HG02970 (cell line): ENCODE measurements around the gene RASEF.

ENCODE experiments used
- ATAC-seq: cut with Tn5 transposase; IDR thresholded peaks from one replicate; pipeline ENCODE4 v1.9.1; 2021; ENCODE audit warnings: mild to moderate bottlenecking, moderate library complexity, moderate number of reproducible peaks; ENCODE audit not compliant: unreplicated experiment, low FRiP score

RASEF gene

DNA sequence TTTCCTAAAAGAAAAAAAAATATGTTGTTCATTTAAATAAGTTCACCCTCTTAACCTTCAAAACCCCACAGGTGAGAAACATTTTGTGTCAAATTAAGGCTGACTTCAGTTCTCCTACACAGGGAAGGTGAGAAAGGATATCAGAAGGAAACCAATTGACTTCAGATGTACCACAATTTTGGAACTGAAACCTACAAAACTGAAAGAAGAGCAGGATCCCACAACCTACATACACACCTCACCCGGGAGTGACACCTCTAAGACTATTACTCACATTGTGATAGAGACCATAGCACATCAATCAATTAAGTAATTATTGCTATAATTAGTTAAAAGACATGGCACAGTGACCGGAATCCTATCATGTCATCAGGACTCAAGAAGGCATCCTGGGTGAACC is 47.0 kb downstream of the RASEF start:
- ATAC-seq = no peak

DNA sequence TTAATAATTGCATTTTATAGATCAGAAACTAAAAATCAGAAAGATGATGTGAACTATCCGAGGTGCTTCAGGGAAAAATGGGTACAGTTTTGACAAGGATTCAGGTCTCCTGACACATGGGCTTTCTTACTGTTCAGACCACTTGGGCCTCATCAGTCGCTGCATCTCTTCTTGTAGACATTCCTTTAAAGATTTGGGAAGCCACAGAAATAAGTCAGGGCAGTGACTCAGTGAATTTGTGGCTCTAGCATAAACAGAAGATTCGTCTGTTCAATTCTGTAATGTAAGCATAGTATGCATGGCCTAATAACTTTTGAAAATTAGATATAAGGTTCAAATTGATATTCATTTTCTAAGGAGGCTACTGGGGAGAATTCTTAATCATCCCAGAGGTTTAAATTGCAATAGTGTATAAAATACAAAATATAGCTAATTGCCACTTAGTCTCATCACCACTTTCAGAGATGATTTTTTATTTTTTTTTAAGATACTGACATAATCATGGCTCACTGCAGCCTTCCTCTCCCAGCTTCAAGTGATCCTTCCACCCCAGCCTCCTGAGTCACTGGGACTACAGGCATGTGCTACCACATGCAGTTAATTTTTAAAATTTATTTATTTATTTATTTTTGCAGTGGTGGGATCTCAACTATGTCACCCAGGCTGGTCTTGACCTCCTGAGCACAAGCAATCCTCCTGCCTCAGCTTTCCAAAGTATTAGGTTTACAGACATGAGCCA is 48.9 kb downstream of the RASEF start:
- ATAC-seq = no peak

DNA sequence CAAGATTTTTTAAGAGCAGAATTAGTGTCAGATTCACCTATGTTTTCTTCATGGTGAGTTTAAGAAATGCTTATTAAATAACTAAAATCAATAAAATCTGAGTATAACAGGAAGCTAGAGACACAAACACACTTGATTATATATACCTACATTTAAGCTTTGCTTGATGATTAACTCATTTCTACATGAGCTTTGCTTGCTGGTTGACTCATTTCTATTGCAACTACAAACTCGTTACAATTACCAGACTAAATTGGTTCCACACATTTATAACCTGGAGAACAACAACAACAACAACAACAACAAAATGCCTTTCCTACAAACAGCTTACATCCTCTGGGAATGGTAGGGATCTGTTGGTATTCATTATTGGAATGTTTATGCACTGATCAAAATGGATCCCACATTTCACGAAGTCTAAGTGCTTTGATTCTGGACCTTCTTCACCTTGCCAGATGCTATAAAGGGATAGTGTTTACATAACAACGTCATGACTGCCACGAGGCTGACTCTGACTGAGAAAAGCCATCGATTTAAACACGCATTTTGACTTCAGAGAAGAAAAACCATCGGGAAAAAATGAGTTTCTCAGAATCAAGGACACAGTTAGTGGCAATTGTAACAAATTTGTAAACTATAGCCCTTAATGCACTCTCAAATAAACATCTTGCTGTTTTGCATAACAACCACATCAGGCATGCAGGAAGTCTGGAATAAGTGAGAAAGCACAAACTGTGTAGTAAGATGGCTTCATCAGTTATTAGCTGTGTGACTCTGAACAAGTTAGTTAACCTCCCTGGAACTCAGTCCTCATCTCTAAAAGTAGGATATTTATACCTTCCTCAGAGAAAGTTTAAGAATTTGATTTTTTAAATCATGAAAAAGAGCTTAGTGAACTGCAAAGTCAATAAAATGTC is 49.8 kb downstream of the RASEF start:
- ATAC-seq = no peak

DNA sequence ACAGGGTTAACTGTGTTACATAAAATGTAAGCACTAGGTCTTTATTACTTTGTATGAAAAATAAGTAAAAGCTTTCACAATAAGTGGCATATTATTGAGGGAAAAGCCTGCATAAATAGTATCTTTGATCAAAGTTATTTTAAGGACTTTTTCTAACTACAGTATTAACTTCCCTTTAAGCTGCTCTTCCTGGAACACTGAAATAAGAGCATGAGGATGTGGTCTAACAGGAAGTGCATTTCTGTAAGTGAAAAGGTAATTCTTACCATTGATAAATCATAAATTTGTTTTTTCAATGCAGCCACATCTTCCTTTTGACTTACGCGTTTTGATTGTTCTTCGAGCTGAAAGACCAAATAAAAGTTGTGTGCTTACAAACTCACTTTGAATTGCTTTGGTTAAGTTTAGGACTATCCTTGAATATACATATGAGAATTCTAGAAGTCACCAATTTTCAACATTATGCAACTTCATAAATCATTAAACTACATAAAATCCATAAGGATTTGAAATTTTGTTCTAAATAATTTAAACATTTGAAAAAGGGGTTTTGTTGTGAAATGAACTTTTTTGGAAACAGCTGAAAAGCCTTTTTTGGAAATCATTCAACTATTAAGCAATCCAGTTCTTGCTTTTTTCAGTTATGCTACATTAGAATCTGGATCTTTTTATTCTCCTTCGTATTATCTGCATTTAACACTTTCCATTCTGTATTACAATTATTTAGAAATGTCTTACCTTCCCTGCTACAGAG is 50.6 kb downstream of the RASEF start:
- no peak for ATAC-seq

DNA sequence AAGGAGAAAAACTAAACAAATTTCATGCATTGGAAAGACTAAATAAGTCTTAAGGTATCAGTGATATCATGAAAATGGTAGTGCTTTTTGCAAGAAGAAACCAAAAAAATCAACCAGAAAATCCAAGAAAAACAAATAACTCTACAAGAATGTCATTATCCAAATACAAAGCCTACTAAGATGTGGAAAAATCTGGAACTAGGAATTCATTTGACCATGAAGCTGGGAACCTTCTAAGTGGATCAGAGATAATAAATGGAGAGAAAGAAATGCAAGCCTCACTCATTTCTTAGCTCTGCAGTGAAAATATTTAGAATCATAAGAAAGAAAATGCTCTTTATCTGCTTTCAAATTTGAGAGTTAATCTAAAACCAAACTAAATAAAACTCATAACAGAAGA is 51.3 kb downstream of the RASEF start:
- no peak for ATAC-seq

DNA sequence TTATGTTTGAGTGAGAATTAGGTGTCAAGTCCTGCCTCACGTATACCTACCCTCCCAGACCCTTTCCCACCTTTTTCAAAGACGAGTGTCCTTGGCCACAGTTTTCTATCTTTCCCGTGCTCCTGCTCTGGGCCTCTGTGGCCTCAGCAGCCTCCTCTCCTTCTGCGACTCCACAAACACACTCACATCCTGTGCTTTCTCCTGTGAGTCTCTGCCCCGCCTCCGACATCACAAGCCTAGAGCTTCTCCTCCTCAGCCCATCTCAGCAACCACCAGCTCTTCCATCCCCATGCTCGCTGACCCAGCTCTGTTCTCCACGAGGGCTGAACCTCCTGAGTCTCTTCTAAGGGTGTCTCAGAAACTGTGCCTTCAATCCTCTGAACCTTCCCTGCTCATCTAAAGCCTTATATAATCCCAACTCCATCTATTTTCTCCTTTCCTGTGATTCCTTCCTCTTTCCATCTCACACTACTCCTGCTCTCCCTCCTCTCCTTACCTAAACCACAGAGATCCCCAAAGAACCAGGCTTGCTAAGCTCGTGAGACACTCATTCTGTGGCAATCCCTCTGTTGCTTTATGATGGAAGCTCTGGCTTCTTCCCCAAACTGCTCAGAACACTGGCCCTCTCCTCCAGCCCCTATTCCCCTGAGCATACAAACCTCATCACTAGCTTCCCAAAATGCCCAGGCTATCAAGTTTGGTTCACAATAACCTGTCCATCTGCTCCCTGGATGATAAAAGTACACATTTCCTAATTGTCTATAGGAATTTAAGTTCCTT is 55.2 kb downstream of the RASEF start:
- ATAC-seq = no peak

DNA sequence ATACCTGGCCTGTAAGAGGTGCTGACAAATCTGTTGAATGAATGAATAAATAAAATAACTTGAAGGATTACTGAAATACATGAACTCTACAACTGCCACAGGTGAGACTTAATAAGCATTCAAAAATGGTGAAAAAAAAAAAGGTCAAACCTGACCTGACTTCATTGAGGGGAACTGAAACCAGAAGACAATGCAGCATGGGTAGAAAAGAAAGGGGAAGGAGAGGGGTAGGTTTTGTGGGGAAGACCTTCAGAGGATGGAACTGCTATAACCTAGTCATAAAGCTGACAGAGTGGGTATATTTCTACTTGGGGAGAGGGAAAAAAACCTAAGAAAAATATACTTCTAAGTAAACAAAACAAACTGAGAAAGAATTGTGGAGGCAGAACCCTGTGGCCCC is 56.6 kb downstream of the RASEF start:
- ATAC-seq = no peak

DNA sequence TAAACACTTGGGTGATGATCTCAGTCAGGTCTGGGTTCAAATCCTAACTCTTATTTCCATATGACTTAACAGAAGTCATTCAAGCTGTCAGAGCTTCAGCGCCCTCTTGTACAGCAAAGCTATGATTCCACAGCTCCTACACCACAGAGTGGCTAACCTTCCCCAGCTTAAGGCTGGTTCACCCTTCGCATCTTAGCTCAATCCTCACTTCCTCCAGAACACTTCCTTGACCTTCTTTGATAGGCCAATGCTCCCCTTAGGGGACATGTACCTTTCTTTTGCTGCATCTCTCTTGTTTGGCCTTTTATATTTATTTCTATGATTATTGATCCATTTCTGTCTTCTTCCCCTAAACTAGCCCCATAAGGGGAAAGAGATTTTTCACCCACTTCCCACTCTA is 57.0 kb downstream of the RASEF start:
- no peak for ATAC-seq

DNA sequence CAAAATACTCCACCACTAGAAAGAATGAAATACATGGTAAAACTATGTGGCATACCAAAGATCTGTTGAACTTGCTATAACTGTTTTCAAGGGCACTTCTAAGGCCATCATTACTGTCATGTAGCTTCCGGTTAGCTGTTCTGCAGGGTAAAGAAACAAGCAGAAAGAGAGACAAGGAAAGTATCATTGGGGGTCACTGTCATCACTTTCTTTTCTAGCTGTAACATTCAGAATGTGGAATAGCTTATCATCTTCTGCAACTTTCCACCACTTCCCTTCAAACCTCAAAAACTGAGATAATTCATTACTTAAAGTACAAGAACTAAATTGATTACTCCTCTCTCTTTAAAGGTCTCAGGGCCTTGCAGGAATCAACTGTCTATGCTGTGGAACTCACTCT is 57.6 kb downstream of the RASEF start:
- ATAC-seq = no peak

DNA sequence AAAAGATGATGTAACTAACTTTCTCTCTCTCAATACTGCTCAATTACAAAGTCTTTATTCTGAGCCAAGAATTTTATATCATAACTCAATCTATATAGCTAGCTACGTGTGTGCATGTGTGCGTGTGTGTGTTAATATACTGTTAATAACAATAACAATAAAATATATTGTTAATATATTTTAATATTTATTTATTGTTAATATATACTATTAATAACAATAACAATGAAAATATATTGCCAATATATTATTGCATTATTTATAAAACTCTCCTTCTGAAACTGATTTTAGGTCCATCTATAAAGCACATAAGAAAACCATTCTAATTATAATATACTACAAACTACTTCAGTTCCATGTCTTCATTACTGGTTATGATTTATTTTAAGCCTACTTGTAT is 60.6 kb downstream of the RASEF start:
- no peak for ATAC-seq

DNA sequence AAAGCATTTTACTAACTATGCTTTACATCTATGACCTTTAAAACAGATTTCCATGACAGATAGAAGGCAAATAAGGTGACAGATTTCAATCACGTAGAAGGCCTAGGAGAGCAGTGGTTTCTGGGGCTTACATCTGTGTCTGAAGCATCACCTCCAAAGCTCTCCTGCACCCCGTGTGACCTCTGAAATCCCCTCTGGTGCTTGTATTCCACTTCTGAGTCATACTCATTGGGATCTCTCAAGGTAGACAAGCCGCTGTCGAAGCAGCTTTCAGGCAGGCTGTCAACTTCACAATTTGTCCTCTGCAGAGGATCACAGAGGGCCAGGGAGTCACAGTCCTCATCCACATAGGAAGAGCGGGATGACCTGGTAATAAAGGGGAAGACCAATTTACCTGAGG is 62.2 kb downstream of the RASEF start:
- ATAC-seq = no peak

DNA sequence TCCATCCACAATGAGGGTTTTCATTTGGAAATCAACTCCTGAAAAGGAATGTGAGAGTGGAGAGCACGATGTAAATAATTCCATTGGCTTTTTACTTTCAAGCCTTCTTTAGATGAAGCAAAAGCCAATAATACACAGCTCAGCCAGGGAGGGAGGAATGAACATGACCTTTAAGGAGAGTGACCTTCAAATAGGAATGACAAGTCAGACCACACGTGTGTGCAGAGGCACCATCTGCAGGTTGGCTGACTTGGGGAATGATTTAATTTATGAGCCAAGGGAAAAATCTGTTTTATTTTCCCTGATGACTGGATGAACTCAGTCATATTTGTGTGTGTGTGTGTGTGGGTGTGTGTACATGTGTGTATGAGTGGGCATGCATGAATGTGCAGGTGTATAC is 64.5 kb downstream of the RASEF start:
- ATAC-seq = no peak

DNA sequence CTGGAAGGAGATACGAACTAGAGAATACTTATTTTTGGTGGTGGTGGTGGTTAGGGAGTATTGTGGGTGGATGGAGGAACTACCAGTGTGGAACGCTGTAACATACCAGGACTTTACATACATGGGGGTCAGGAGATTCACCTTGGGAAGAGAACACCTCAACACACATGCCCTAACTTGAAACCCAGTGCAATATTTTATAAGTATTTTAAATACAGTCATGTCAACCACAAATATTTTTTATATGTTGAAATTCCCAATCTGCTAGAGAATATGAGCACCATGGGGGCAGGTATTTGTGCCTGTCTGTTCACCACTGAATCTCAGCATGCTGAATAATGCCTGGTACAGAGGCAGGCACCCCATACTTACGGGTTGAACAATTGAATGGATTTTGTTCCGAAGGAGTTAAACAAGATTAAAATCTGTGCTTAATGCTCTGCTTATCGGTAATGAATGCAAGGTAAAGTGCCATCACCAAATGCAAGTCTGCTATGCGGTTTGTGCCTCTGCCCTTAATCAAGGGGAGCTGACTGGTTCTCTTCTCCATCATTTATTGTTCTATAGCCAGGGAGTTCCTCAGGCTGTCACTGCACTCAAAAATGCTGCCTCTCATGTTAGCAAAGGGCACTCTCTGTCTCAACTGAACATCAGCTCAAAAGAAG is 65.3 kb downstream of the RASEF start:
- ATAC-seq = no peak

DNA sequence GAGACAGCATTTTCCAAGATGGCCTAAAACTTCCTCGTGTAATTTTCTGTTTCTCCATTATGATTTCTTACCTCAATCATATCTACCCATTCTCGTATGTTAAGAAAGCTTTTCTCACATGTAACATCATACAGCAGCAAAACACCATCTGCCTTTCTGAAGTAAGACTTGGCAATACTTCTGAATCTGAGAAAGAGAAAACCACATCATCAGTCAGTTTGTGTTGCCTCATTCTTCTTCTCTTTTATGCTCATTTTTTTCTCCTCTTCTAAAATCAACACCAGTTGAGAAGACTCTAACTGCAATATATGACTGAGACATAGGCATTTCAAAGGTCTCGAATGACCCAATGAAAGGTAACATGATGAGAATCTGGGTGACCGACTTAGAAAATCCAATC is 66.0 kb downstream of the RASEF start:
- no peak for ATAC-seq

DNA sequence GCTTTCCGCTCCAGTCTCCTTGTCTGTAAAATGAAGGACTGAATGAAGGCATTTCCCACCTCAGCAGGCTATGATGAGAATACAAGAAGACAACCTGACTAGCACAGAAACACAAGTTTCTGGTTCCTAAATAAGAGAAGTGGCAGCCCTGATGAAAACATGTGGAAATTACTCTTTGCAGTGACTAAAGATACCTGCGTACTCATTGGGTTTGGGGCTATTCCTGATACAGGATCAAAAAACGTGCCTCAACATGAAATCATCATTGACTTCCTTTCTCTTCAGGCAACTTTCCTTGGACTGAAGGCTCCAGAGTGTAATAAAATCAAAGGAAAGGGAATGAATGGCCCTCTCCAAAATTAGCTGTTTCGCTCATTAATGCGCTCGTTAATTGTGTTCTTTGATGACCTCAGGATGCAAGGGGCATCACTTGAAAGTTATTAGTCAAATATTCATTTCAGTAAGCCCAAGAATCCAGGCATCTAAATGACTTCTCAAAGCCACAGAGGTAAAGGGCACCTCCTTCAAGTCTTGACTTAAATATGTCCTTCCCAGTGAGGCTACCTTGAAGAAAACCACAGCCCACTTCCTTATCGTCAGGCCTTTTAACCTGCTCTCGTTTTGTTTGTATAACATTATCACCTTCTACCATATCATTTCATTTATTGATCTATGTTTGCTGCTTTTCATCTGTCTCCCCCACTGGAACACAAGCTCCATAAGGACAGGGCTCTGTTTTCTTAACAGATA is 68.9 kb downstream of the RASEF start:
- no peak for ATAC-seq

DNA sequence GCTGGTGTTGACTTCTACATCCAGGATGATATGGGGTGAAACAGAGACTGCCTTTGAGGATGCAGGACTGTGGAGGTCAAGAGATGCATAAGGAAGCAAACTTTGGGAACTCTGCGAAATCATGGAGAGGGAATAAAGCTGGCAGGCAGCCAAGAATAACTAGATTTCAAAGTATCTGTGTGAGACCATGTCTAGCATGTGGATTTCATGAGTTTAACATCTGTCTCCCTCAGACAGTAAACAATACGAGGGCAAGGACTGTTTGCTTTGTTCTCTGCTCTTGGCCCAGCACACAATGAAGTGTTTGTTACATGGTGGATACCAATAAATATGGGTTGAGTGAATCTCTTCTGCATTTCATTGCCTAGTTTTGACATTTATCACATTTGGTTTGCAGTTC is 71.3 kb downstream of the RASEF start:
- ATAC-seq = no peak

DNA sequence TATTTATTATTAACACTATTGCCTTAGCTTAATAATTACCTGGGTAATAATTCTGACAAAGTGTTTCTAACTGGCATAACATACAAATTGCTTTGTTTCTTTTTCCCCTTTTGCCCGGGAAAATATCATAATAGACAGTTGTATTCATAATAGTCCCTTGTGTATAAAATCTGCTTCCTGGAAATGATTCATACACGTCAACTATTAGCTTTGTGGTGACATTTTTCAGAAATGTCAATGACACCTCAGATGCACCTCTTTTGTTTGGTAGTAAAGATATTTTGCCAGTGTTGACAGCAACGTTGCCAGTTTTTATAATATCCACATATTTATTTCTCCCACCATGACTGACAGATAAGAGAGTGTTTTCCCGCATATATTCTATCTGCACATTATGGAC is 73.0 kb downstream of the RASEF start:
- ATAC-seq = no peak

DNA sequence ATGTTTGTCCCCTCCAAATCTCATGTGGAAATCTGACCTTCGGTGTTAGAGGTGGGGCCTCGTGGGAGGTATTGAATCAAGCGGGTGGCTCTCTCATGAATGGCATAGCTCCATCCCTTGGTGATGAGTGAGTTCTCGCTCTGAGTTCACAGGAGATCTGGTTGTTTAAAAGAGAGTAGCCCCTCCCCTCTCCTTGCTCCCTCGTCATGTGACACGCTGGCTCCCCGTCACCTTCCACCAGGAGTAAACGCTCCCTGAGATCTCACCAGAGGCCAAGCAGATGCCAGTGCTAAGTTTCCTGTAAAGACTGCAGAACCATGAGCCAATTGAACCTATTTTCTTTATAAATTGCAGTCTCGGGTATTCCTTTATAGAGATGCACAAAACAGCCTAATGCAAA is 74.5 kb downstream of the RASEF start:
- no peak for ATAC-seq
